AG08395 (cell line): Measurements from ENCODE around the gene UPP2.

Experiments
- DNase-seq: peaks from one replicate; pipeline ENCODE4 v3.0.0; 2012; ENCODE audit warnings: mixed read lengths, low spot score

Gene UPP2

GRCh38 chr2:158142568-158143332, 41.1 kb downstream of the UPP2 start:
- DNase-seq = no peak

- DNase-seq = no peak
Measured at GRCh38 chr2:158143703-158144360, 42.2 kb downstream of the UPP2 start.

GRCh38 chr2:158144914-158145625, 43.4 kb downstream of the UPP2 start:
- no peak for DNase-seq

- no peak for DNase-seq
Measured at GRCh38 chr2:158153270-158154015, 51.8 kb downstream of the UPP2 start.

- DNase-seq = no peak
Measured at GRCh38 chr2:158154596-158154995, 52.9 kb downstream of the UPP2 start.

GRCh38 chr2:158172719-158173118, 71.0 kb downstream of the UPP2 start:
- no peak for DNase-seq

GRCh38 chr2:158174495-158174894, 72.8 kb downstream of the UPP2 start:
- DNase-seq = no peak

- DNase-seq = no peak
Measured at GRCh38 chr2:158174956-158175355, 73.3 kb downstream of the UPP2 start.

- DNase-seq = peak; percentile 6
Measured at GRCh38 chr2:158178646-158179045, 77.0 kb downstream of the UPP2 start.

GRCh38 chr2:158179660-158180059, 78.0 kb downstream of the UPP2 start:
- peak; percentile 11 for DNase-seq

- DNase-seq = no peak
Measured at GRCh38 chr2:158181171-158181570, 79.5 kb downstream of the UPP2 start.

GRCh38 chr2:158182676-158183295, 81.1 kb downstream of the UPP2 start:
- DNase-seq = no peak

GRCh38 chr2:158184001-158184400, 82.3 kb downstream of the UPP2 start:
- no peak for DNase-seq

- DNase-seq = no peak
Measured at GRCh38 chr2:158184556-158185343, 83.1 kb downstream of the UPP2 start.
